Ectodermal cell (in vitro differentiated cells): ENCODE data around the gene DEGS2.

ENCODE experiments used
- H3K27ac ChIP-seq: 2 replicates; pipeline ENCODE4 v1.7.0; 2013; ENCODE audit warnings: mild to moderate bottlenecking, low read depth, low read length; ENCODE audit not compliant: insufficient read depth, poor library complexity, severe bottlenecking
- H3K27me3 ChIP-seq: 2 replicates; pipeline ENCODE4 v1.7.0; 2013; ENCODE audit warnings: mild to moderate bottlenecking, low read length; ENCODE audit not compliant: insufficient read depth, control insufficient read depth, poor library complexity, severe bottlenecking
- H3K36me3 ChIP-seq: one replicate; pipeline ENCODE4 v1.7.0; 2013; ENCODE audit warnings: low read length; ENCODE audit not compliant: control insufficient read depth, insufficient read depth
- H3K4me1 ChIP-seq: one replicate; pipeline ENCODE4 v1.7.0; 2013; ENCODE audit warnings: low read length; ENCODE audit not compliant: control insufficient read depth, insufficient read depth
- H3K4me3 ChIP-seq: 2 replicates; pipeline ENCODE4 v1.7.0; 2013; ENCODE audit warnings: low read depth, low read length, control low read depth; ENCODE audit not compliant: insufficient read depth
- H3K9me3 ChIP-seq: 2 replicates; pipeline ENCODE4 v1.7.0; 2013; ENCODE audit warnings: mild to moderate bottlenecking, low read length, moderate library complexity; ENCODE audit not compliant: control insufficient read depth
- WGBS, 2 experiments: methylation state at CpG; one replicate each; pipeline ENCODE4 v1.1.7; 2013; ENCODE audit warnings: missing lambda C conversion rate in 2 of 2; 5-methylcytosine and 5-hydroxymethylcytosine counted together

Gene DEGS2

DNA sequence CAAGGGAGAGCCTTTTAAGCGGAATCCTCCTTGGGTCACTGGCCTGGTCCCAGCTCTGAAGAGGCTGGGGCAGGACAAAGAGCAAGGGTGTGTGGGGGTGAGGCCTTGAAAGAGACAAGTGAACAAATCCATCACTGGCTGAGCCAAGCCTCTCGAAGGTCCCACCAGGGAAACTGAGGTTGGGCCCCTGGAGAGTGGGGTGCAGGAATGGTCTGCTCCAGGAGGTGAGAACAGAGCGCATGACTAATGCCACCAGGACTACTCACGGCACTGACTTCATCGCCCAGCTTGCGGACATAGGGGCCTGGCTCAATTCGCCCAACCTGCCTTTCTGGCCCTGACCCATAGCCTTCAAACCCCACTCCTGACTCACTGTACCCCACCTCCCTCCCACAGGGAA, 19.2 kb upstream of the DEGS2 start:
- H3K36me3 ChIP-seq, result no peaks in the 10 kb centered on the region
- H3K27ac ChIP-seq, result no peak overlapping the region
- no peaks in the 10 kb centered on the region for H3K27me3 ChIP-seq
- 96% methylated on average over 7 of the region's 7 CpGs for WGBS, 2 experiments
- no peaks in the 10 kb centered on the region for H3K4me1 ChIP-seq
- H3K4me3 ChIP-seq, result no peak overlapping the region
- no peaks in the 10 kb centered on the region for H3K9me3 ChIP-seq

DNA sequence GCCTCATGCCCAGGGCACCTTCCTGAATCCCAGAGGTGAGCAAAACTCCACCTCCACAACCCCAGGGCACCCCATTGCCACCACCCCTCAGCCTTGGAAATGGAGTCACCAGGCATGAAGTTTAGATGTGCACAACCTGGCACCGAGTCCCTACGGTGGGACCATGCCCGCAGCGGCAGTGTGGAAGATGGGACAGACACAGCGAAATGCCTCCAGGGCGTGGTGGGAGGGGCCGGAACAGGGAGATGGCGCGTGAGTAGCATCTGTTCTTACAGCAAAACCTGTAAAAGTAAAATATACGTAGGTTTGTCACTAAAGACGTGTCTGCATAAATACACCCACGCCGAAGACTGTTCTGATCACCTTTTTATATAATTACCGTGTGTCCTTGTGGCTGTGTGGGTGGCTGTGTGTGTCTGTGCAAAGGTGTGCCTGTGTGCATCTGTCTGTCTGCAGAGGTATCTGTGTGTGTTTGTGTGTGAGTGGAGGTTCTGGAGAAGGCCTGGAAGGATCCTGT, 17.4 kb upstream of the DEGS2 start:
- no peak overlapping the region for H3K27ac ChIP-seq
- WGBS, 2 experiments, result 94 to 96% methylated on average over 14 of the region's 14 CpGs
- H3K27me3 ChIP-seq, result no peaks in the 10 kb centered on the region
- H3K9me3 ChIP-seq, result no peaks in the 10 kb centered on the region
- H3K4me3 ChIP-seq, result no peak overlapping the region
- H3K36me3 ChIP-seq, result no peaks in the 10 kb centered on the region
- no peaks in the 10 kb centered on the region for H3K4me1 ChIP-seq

DNA sequence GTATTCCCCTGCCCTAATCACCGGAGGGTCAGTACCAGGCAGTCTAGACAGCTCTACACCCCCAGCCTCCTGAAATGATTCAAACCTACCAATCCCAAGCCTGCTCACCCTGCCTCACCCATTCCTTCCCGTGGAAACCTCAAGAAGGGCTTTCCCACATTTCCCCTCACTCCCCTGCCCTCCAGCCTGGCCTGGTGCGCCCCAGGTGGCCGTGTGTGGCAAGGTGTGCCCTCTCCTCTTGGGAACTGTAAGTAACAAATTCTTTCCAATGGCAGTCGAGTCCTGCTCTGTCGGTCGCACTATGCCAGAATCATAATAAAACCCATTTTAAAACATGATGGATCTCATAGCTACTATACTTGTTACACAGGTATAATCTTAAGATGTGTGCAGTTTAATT, 13.9 kb upstream of the DEGS2 start:
- Histone ChIP-seq H3K4me1 (no peaks in the 10 kb centered on the region), H3K4me3 (no peak overlapping the region), H3K9me3 (no peaks in the 10 kb centered on the region), H3K27ac (no peak overlapping the region), H3K27me3 (no peaks in the 10 kb centered on the region), H3K36me3 (no peaks in the 10 kb centered on the region)
- 78 to 84% methylated on average over 7 of the region's 7 CpGs for WGBS, 2 experiments

DNA sequence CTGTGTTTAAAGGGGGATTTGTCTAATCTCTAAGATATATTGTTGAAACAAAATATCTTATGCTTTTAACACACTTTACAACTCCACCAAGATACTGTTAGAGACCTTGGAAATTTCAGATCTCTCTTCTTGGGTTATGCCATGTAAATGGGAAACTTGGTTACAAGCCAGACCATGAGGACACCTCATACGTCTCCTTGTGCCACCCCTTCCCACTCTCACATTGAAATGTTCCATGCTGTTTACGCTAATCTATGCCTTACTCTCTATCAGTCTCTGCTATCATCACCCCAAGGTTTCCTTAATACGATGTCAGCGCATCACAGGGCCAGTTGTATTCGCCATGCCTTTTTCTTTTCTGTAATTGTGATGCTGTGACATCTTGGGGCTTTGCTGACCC, 13.4 kb upstream of the DEGS2 start:
- Histone ChIP-seq H3K4me1 (no peaks in the 10 kb centered on the region), H3K4me3 (no peak overlapping the region), H3K27me3 (no peaks in the 10 kb centered on the region), H3K27ac (no peak overlapping the region), H3K9me3 (no peaks in the 10 kb centered on the region), H3K36me3 (no peaks in the 10 kb centered on the region)
- 93% methylated on average over 5 of the region's 5 CpGs for WGBS, 2 experiments

DNA sequence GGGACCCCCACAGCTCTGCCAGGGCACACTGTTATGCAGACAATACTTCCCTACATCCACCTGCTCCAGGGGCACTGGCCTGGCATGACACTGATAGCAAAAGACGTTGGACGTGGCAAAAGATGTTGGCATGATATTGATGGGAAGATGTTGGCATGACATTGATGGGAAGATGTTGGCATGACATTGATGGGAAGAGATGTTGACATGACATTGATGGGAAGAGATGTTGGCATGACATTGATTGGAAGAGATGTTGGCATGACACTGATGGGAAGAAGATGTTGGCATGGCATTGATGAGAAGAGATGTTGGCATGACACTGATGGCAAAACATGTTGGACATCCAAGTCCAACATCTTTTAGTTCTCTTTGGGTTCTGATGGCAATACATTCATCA, 11.4 kb upstream of the DEGS2 start:
- H3K9me3 ChIP-seq, result no peaks in the 10 kb centered on the region
- no peak overlapping the region for H3K4me3 ChIP-seq
- H3K27me3 ChIP-seq, result no peaks in the 10 kb centered on the region
- H3K27ac ChIP-seq, result no peak overlapping the region
- 92 to 97% methylated on average over 2 of the region's 2 CpGs for WGBS, 2 experiments
- H3K36me3 ChIP-seq, result no peaks in the 10 kb centered on the region
- H3K4me1 ChIP-seq, result no peaks in the 10 kb centered on the region

DNA sequence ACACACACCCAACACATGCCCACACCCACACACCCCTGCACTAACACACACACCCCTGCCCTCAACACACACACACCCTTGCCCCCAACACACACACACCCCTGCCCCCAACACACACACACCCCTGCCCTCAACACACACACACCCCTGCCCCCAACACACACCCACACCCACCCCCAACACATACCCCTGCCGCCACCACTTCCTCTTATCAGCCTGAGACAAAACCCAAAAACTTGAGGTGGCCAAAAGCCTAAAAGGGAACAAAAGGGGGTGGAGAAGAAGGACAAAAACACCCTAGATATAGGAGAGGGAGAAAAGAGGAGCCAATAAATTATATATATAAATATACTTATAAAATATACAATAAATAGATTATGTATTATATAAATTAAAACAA, 9.1 kb upstream of the DEGS2 start:
- Histone ChIP-seq H3K4me3 (no peak overlapping the region), H3K27me3 (peaks cover 7% of the 10 kb centered on the region), H3K9me3 (no peaks in the 10 kb centered on the region), H3K27ac (no peak overlapping the region), H3K36me3 (no peaks in the 10 kb centered on the region), H3K4me1 (no peaks in the 10 kb centered on the region)
- WGBS, 2 experiments, result no CpG with 5 or more reads among the region's 1 CpG

DNA sequence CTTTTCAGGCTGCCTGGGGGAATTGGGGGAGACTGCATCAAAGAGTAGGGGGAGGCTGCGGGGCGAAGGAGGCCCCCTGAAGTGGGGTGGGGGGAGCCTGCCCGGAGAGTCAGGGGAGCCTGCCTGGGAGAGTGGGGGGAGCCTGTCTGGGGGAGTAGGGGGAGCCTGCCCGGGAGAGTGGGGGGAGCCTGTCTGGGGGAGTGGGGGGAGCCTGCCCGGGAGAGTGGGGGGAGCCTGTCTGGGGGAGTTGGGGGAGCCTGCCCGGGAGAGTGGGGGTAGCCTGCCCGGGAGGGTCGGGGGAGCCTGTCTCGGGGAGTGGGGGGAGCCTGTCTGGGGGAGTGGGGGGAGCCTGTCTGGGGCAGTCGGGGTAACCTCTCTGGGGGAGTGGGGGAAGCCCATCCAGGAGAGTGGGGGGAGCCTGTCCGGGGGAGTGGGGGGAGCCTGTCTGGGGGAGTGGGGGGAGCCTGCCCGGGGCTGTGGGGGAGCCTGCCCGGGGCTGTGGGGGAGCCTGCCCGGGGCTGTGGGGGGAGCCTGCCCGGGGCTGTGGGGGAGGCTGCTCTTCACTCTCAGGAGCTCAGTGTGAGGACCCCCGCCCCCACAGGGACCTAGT, 6.5 kb upstream of the DEGS2 start:
- no peaks in the 10 kb centered on the region for H3K36me3 ChIP-seq
- peaks cover 23% of the 10 kb centered on the region for H3K27me3 ChIP-seq
- no peaks in the 10 kb centered on the region for H3K4me1 ChIP-seq
- 78 to 81% methylated on average over 11 to 15 of the region's 16 CpGs for WGBS, 2 experiments
- H3K27ac ChIP-seq, result no peak overlapping the region
- H3K4me3 ChIP-seq, result no peak overlapping the region
- no peaks in the 10 kb centered on the region for H3K9me3 ChIP-seq

DNA sequence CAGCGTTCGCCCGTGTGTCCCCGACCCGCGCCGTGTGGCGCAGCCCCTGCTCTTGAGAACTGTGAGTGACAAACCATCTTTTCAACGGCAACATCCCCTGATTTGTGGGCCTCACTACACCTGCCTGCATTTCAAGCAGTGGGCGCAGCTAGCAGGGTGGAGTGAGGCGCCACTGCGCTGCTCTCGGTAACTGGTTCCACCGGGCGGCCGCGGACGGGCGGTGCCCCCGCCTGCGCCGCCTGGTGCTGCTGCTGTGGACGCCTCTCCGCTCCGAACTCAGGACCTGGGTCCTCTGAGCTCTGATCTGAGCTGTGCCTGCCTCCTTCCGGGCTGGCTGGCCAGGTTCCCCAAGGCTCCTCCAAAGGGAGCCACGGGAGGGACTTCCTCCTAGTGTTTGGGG, 5.9 kb upstream of the DEGS2 start:
- 88 to 89% methylated on average over 27 of the region's 27 CpGs for WGBS, 2 experiments
- Histone ChIP-seq H3K9me3 (no peaks in the 10 kb centered on the region), H3K27me3 (peaks cover 28% of the 10 kb centered on the region), H3K4me1 (no peaks in the 10 kb centered on the region), H3K27ac (no peak overlapping the region), H3K36me3 (no peaks in the 10 kb centered on the region), H3K4me3 (no peak overlapping the region)

DNA sequence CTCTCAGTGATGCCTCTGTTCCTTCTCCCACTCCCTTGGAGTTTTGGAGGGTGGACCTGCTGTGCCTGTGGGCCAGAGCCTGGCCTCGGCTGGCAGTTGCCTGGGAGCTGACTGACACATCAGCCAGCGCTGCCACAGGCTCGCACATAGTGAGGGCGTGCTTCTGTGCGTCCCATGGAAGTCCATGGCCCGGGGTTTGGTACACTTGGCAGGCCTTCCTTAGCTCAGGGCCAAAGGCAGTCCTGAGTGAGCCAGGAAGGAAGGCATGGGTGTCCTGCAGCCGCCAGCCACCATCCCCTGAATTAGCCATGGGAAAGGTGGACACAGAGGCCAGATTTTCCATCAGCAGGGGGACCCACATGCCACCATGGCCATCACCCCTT, 1.1 kb upstream of the DEGS2 start:
- Histone ChIP-seq H3K36me3 (no peaks in the 10 kb centered on the region), H3K4me3 (no peak overlapping the region), H3K27ac (no peak overlapping the region), H3K9me3 (no peaks in the 10 kb centered on the region), H3K27me3 (peaks cover 70% of the 10 kb centered on the region), H3K4me1 (no peaks in the 10 kb centered on the region)
- 93% methylated on average over 7 of the region's 7 CpGs for WGBS, 2 experiments

DNA sequence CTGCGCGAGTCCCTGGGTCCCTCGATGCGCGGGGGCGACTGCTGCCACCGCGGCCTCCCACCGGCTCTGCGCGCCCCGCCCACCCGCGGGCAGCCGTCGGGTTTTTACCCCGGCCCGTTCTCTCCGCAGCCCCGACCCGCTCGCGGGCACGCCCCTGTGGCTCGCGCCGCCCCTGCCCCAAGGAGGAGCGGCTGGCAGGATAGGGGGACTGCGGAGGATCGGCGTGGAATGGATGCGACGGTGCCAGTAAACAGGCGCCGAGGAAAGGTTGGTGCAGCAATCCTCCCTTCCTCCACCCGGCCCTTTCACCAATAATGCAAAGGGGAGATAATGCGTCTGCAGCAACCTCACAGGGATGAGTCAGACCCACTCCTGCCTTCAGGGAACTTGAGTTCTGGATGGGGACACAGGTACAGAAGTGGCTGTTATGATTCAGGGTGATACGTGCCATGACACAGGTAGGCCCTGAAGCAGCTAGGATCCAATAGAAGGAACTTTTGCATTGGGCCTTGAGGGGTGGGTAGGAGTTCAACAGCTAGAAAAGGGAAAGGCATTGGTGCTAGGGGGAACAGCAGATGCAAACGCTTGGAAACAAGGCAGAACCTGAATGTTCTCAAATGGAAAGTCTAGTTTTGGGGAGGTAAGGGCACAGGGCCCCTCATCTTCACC, 554 bp upstream of the DEGS2 start:
- no peaks in the 10 kb centered on the region for H3K4me1 ChIP-seq
- H3K27me3 ChIP-seq, result peaks cover 65% of the 10 kb centered on the region
- H3K36me3 ChIP-seq, result no peaks in the 10 kb centered on the region
- 8 to 9% methylated on average over 39 of the region's 39 CpGs for WGBS, 2 experiments
- H3K4me3 ChIP-seq, result peak overlapping the region; percentile 29
- no peak overlapping the region for H3K27ac ChIP-seq
- no peaks in the 10 kb centered on the region for H3K9me3 ChIP-seq
